NCI-H1694 (cell line): ENCODE measurements around the gene TBXAS1.
"Not testable (repeated sequence)": the region's sequence is repeated elsewhere in the genome, so short reads cannot be mapped to it uniquely, and the experiment has no call there.

Experiments used
- DNase-seq: peaks from one replicate; lab custom pipeline; 2025; lab: John Stamatoyannopoulos, UW

The TBXAS1 gene

GRCh38 chr7:139825666-139826290 lies 3.3 kb upstream of the TBXAS1 start:
- DNase-seq, result no peak

- DNase-seq, result no peak
Measured at GRCh38 chr7:139827042-139827441, 2.0 kb upstream of the TBXAS1 start.

DNA sequence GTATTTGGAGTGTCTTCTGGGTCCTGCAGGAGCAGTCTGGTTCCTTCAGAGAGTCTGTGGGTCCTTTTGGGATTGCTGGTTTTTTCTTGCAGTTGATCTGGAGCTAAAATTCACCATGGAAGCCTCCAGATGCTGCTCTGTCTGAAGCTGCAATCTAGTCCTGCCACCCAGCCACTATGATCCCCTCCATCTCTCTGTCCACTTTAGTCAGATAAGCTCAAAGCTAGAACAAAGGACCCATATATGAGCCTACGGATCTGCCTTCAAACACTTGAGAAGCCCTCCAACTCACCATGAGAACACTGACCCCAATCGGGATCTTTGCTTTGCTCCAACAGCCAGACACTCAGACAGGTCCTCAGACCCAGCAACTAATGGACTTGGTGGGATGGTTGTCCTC lies 618 bp upstream of the TBXAS1 start:
- no peak for DNase-seq

DNA sequence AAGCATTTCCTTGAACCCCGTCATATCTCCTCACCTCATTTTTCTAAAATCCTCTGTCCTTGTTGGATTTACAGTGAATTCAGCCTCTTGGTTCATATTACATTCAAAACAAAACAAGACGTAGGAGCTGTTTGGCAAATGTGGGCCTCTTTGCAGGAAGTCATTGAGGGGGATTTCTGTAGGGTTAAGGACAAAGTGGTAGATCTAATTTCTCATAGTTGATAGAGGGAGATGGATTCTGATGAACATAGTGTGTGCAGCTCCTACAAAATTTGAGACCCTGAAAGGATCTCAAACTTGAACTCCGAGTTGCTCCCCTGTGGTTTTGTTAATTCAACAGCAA lies 682 bp downstream of the TBXAS1 start:
- DNase-seq, result no peak

DNA sequence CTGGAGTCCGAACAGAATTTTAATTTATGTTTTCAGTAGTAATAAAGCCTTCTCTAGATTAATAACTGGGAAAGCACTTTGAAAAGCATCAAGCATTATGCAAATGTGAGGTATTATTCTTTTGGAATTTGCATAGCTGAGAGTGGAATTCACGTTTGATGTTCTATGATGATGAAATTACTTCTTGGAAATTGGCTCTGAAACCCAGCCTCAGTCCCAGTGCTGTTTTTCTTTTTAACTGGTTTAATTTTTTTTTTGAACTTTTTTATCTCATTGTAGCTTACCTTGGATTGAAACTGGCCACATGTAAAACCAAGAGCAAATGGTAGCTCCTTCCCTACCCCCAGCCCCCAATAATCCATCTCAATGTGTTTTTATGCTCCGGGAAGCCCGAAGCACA lies 1.2 kb downstream of the TBXAS1 start:
- no peak for DNase-seq

GRCh38 chr7:139830782-139831501 lies 1.9 kb downstream of the TBXAS1 start:
- no peak for DNase-seq

DNA sequence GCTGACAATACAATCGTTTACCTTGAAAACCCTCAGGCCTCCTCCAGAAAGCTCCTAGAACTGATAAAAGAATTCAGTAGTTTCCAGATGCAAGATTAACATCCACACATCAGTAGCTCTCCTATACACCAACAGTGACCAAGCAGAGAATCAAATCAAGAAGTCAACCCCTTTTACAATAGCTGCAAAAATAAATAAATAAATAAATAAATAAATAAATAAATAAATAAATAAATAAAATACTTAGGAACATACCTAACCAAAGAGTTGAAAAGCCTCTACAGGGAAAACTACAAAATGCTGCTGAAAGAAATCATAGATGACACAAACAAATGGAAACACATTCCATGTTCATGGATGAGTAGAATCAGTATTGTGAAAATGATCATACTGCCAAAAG lies 6.8 kb downstream of the TBXAS1 start:
- not testable (repeated sequence) for DNase-seq

GRCh38 chr7:139837291-139837690 lies 8.2 kb downstream of the TBXAS1 start:
- DNase-seq, result not testable (repeated sequence)

DNA sequence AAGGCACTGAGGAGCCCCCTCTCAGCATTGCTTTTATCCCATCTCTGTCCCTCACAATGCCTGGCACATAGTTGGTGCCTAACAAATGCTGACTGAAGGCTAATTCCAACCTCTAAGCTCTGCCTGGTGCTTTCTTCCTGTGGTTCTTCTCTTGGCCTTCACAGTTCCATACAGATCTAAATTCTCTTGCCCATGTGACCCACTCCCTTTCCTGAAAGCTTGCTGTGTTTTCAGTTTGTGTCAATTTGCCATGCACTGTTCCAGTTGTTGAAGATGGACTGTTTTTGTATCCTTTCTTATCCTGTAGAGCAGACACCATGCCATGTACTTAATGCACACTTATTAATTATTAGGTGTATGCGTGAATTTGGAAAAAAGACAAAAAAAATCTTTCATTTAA lies 9.2 kb downstream of the TBXAS1 start:
- DNase-seq, result no peak

- DNase-seq, result no peak
Measured at GRCh38 chr7:139838876-139839275, 9.8 kb downstream of the TBXAS1 start.

GRCh38 chr7:139840776-139841175 lies 11.7 kb downstream of the TBXAS1 start:
- DNase-seq, result no peak

DNA sequence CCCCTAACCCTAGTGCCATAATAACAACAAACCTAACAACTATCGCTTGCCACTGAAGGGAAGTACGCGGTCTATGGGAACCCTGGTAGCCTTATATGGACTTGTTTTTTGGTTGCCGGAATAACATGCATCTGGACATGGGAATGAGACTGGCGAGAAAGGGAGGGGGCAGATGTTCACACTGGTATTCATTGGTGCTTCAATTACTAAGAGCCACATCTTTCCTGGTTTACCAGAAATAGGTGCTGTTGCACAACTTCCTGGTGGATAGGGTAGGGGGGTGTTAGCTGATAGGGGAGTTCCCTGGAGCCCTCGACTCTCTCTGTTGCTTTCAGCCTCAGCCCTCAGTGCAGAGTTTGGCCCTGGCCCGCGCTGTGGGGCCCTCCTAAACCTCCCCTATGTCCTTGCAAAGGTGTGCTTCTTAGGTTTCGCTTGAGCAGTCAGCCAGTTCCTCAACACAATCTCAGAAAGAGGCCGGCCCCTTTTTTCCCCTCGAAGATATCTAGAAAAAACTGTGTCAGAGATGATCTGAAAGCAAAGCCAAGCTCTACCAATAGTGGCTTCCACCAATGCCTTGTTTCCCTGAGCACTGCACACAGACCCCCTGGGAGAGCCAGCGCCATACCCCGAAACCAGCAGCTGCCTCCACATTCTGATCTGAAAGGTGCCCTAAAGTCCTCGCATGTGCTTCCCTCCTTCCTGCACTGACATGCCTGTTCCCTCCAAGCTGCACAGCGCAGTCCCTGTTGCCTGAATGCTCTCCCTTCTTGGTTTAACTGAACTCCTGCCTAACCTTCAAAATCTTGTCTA lies 13.5 kb downstream of the TBXAS1 start:
- no peak for DNase-seq

DNA sequence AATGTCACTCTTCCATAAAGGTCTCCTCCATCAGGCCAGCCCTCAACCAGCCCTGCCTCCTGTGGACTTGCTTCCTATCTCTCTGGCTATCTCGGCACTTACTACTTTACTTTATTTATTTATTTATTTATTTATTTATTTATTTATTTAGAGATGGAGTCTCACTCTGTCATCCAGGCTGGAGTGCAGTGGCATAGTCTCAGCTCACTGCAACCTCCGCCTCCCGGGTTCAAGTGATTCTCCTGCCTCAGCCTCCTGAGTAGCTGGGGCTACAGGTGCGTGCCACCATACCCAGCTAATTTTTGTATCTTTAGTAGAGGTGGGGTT lies 14.1 kb downstream of the TBXAS1 start:
- DNase-seq, result not testable (repeated sequence)

DNA sequence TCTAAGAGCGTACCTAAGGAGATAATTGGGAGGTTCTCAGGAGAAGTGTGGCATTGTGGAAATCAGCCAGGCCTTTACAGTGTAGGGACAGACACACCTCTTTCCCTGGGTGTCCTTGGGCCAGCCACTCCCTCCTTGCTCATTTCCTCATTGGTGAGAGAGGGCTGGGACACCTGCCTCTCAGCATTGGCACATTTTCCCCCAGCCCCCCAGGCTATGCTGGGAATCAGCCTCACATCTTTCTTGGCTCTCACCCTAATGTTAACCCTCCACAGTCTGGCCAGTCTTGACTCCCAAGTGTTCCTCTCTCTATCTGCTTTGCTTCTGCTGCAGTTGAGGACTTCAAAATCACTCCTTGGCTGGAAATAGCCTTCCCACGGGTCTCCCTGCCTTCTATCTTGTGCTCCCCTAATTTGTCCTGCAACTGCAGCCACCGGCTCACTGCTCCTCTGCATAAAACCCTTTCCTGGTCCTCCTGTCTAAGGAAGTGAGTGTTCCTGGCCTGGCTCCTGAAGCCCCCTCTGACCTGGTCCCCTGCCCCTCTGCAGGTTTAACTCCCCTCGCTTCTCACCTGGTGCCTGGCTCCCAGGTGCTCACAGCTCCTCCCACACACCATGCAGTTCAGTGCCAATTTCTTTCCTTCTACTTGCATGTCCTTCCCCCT lies 15.8 kb downstream of the TBXAS1 start:
- no peak for DNase-seq

GRCh38 chr7:139845443-139845805 lies 16.4 kb downstream of the TBXAS1 start:
- no peak for DNase-seq

DNA sequence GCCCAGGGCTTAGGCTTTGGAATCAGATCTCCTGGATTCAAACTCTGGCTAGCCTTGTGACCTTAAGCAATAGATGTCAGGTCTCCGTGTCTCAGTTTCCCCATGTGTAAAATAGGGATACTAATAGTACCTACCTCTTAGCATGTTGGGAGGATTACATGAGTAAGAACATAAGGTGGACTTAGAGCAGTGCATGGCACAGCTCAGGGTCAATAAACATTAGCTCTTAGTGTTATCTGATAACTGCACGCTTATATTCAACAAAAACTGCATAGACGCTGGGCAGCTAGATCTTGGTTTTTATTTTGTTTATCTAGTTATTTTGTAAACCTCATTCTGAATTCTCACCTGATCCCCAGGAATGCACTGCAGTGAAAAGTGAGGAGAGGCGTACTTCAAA lies 17.2 kb downstream of the TBXAS1 start:
- DNase-seq, result no peak

DNA sequence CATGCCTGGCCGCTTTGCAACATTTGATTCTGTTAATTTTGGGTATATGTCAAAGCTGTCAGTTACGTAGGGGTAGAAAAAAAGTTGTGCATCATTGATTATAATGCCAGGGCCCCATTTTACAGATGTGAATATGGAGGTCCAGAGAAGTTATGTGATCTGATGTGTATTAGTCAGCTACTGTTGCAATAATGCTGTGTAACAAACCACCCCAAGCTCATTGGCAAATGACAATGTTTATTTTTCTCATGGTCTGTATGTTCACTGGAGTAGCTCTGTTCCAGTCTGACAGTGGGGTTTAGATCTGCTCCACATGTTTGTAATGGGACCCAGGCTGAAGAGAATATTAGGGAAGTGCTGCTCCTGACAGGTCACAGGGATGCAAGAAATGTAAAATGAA lies 19.2 kb downstream of the TBXAS1 start:
- DNase-seq, result no peak

DNA sequence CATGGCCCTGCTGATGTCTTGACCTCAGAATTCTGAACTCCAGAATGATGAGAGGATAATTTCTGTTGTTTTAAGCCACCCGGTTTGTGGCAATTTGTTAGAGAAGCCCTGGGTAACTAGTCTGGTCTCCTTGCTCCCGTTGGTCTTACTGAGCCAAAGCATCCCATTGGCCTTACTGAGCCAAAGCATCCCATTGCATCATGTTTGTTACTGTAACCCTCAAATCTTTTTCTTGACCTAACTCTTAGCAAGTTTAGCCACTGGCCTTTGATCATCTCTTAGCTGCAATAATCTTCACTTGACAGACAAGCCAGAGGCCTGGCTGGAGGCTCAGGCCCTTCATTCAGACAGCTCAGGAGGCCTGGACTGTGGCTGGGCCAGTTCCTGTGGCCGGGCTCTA lies 21.8 kb downstream of the TBXAS1 start:
- DNase-seq, result no peak

GRCh38 chr7:139851770-139852481 lies 22.9 kb downstream of the TBXAS1 start:
- no peak for DNase-seq

DNA sequence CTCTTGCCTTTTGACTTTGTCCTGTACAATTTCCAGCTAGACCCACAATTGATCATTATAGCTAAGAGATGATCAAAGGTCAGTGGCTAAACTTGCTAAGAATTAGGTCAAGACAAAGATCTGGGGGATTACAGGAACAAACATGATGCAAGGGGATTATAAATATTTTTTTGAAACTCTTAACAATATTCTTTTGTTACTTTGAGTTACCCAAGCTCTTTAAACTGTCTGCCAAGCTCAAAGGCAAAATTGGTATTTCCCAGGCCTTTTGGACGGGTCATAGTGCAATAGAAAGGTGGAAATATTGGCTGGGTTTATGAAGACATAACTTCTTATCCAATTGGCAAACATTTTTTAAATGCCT lies 23.4 kb downstream of the TBXAS1 start:
- DNase-seq, result no peak

- DNase-seq, result no peak
Measured at GRCh38 chr7:139853506-139854123, 24.6 kb downstream of the TBXAS1 start.

GRCh38 chr7:139854124-139854511 lies 25.1 kb downstream of the TBXAS1 start:
- DNase-seq, result no peak
